HG02852 (cell line): ENCODE data around the gene GJD4.

ENCODE experiments used
- ATAC-seq: cut with Tn5 transposase; IDR thresholded peaks from one replicate; pipeline ENCODE4 v1.9.1; 2021; ENCODE audit warnings: mild to moderate bottlenecking, moderate library complexity; ENCODE audit not compliant: unreplicated experiment

GJD4 gene

GRCh38 chr10:35578618-35578956, 26.6 kb upstream of the GJD4 start:
- ATAC-seq: no peak

DNA sequence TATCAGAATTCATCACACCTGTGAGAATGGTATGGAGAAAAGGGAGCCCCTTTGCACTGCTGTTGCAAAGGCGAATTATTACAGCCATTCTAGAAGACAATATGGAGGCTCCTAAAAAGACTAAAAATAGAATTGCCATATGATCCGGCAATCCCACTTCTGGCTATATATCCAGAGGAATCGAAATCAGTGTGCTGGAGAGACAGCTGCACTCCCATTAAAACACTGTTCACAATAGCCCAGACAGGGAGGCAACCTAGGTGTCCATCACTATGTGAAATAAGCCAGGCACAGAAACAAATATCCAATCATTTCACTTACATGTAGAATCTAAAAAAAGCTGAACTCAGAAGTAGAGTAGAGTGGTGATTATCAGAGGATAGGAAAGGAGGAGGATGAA, 26.0 kb upstream of the GJD4 start:
- ATAC-seq: no peak

DNA sequence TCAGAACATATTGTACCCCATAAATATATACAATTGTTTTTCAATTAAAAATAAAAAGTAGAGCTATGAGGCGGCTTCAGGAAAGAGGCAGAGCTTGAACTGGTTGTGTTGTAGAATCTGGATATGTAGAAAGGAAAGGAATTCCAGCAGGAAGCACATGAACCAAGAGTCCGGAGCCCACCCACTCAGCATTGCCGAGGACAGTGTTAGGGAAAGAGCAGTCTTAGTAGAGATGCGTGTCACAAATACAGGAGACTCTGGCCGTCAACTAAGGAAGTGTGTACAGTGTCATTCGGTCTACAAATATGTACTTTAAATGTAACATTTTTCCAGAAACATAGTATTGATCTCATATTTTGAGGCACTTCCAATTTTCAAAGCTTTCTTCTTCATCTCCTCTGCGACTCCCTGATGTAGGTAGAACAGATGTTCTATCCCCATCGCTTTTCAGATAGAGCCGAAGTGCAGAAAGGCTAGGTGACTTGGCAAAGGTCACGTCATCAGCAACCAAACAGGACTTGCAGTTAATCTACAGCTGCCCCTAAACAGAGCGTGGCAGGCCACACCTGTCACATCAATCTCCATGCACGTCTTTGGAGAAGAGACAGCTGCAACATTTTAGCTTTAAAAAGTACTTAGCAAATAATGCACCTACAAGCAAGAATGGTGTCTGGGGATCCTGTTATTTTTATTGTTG, 25.3 kb upstream of the GJD4 start:
- no peak for ATAC-seq

- no peak for ATAC-seq
Measured at GRCh38 chr10:35580423-35580770, 24.7 kb upstream of the GJD4 start.

GRCh38 chr10:35581655-35582054, 23.5 kb upstream of the GJD4 start:
- no peak for ATAC-seq

- ATAC-seq: no peak
Measured at GRCh38 chr10:35584946-35585345, 20.2 kb upstream of the GJD4 start.

GRCh38 chr10:35585356-35585755, 19.8 kb upstream of the GJD4 start:
- no peak for ATAC-seq

DNA sequence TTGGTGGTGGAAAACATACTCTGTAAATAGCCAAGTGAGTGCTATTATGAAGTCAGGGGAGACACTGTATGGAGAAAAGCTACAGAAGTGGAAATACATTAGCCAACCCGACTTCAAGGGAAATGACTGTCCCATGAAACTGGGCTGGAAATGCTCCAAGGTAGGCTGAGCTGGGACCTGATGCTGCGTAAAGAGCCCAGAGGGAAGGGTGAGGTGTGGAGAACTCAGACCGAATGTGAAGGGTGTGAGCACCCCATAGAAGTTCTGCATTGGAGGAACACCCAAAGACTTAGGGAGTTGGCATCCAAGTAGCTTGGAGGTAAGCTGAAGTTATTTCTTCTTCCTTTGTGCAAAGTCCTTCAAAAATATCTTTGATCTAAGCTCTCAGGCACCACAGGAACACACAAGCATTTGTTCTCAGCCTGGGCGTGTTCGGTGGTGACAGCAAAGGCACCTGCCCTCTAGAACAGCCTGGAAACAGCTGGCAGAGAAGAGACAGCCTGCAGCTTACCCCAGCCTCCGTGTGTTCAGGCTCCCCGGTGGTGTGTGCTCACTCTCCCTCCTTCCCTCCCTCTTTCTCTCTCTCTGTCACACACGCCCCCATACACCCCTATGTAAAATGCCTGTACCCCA, 19.1 kb upstream of the GJD4 start:
- no peak for ATAC-seq

- no peak for ATAC-seq
Measured at GRCh38 chr10:35588836-35589235, 16.3 kb upstream of the GJD4 start.

DNA sequence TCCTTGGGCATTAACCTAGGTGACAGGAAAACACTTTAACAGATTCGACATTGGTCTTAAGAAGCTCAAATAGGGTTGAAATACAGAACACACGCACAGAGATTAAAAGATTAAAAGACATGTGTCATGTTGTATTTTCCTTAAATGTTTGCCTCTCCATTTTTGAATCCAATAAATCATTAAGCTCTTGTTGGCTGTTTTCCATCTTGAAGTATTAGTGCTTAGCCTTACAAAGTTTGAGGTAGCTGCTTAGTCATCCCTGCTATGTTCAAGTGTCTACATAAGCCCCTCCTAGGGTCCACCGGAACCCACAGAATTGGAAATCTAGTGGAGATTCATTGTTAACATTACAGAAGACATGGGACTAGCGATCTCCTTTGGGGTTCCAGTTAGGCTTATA, 12.7 kb upstream of the GJD4 start:
- ATAC-seq: no peak

DNA sequence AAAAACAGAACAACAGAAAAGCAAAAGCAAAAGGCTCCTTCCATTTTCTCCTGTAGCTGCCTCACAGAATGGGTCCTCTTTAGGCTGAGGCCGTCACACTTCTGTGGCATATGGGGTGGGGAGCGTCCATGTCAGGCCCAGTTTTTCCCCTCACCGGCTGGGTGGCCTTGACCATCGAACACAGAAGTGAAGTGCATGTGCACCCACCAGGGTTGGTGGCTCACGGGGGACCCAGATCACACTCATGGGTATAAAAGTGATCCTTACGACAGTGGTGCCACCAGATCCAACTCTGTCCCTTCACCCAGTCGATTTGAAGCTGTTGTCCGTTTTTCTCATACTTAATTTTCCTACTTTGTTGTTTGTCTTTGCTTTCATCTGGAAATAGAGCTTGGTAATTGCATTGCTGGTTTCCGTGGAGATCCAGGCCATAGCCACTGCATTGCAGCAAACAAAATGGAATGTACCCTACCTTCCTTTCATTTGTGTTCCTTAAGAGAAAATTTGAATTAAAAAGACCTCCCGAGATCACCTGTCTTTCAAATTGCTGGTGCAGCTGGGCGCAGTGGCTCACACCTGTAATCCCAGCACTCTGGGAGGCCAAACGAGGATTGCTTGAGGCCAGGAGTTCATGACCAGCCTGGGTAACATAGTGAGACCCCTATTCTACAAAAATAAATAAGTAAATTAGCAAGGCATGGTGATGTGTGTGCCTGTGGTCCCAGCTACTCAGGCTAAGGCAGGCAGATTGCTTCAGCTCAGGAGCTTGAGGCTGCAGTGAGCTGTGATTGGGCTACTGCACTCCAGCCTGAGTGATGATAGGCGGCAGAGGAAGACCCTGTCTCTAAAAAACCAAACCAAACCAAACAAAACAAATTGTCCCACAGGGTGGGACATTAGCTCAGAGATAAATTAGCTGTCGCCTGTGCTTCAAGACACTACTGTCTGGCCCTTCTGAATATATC, 10.7 kb upstream of the GJD4 start:
- no peak for ATAC-seq

DNA sequence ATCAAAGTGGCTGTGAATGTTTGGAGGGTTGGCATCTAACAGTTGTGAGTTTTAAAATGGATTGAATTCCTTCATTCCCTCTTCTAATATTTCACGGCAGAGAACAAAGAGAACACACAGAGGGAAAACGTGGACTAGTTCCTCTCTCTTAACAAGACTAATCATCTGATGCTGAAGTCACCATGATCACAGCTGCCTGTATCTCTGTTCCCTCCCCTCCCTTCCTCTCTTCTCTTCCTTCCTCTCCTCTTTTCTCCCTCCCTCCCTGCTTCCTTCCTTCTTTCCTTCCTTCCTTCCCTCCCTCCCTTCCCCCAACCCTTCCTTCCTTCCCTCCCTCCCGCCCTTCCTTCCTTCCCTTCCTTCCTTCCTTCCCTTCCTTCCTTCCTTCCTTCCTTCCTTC, 10.0 kb upstream of the GJD4 start:
- ATAC-seq: no peak

GRCh38 chr10:35598379-35598778, 6.8 kb upstream of the GJD4 start:
- no peak for ATAC-seq

- ATAC-seq: no peak
Measured at GRCh38 chr10:35600193-35600592, 4.9 kb upstream of the GJD4 start.

- no peak for ATAC-seq
Measured at GRCh38 chr10:35606430-35606829, 1.3 kb downstream of the GJD4 start.

GRCh38 chr10:35607475-35608327, 2.6 kb downstream of the GJD4 start:
- no peak for ATAC-seq

DNA sequence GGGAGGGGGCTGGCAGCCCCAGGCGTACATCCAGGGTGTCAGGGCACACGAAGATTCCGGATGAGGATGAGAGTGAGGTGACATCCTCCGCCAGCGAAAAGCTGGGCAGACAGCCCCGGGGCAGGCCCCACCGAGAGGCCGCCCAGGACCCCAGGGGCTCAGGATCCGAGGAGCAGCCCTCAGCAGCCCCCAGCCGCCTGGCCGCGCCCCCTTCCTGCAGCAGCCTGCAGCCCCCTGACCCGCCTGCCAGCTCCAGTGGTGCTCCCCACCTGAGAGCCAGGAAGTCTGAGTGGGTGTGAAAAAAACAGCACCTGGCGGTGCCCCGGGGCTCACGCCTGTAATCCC, 3.2 kb downstream of the GJD4 start:
- no peak for ATAC-seq

GRCh38 chr10:35611750-35612149, 6.6 kb downstream of the GJD4 start:
- ATAC-seq: no peak

DNA sequence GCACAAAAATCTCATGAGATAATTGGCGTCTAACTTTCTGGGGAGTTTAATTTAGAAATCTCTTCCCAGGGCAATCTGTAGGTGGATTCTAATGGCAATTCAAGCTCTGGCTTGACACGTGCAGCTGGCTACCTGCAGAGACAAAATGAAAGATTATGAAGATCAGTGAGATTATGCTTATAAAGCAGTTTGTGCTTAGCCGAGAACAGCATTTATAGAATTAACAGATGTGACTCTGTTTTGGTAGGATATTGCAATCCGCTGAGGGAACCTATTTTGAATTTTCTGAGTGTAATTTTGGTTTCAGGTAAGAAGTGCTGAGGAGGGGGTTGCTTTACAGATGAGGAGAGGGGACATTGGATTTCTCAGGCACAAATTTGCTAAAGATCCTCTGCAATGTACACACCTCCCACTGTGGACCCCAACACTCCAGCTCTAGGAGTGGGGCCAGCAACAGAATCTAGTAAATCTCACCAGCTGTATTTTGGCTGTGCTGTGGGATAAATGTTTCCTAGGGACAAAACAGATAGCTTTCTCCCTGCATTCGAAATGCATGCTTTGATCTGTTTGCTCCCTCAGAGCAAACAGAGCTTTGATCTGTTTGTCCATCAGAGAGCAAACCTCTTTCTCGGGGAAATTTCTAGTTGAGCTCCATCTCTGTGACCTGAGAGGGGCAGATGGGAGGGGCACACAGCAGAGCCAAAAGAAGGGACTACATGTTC, 7.4 kb downstream of the GJD4 start:
- ATAC-seq: no peak

DNA sequence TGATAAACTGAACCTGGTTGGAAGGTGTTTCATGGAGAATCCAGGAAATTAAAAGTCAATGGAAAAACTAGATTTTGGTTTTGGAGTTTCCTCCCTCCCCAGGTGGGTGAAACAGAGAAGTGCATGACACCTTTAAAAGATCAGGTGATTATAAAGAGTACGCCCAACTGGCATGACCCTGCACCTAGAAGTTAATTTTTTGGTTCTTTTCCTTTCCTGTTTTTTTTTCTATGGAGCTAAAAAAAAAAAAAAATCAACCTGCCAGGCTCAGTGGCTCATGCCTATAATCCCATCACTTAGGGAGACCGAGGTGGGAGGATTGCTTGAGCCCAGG, 7.9 kb downstream of the GJD4 start:
- ATAC-seq: no peak
